ENCODE measurements around the gene CFDP1.

The CFDP1 gene

DNA sequence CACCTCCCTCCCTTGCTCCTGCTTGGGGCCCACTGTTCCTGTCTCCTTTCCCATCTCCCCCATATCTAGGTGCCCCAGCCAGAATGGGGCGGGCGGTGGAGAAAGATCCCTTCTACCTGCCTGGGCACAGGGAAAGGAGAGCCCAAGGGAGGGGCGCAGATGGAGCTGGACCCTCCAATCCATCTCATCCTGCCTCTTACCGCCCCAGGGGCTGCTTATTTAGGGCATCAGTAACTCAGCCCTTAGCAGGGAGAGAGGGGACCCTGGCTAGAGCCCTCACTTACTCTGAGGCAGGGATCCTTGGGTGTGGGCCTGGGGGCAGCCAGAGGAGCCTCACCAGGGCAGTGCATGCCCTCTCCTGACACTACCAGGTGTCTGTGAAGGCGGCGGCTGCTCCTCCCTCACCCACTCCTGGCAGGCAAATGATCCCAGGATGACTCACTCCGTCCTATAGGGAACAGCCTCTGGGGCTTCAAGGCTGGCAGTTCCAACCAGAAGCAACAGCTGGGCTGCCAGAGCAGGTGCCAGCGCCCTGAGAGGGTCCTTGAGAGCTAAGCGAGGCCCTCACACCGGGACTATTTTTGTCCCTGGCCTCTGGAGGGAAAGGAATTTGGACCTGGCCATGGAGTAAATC, 165.6 kb downstream of the CFDP1 start:
- no peak for DNase-seq (ENCODE audit: low read depth in 4 of 4, low spot score in 1 of 4)

GRCh38 chr16:75266738-75267630, 166.3 kb downstream of the CFDP1 start:
- no peak for DNase-seq (ENCODE audit: low read depth in 4 of 4, low spot score in 1 of 4)

- DNase-seq (ENCODE audit: low read depth in 4 of 4, low spot score in 1 of 4) = no peak
These were observed 167.2 kb downstream of the CFDP1 start for GRCh38 chr16:75265911-75266701.

- no peak for DNase-seq (ENCODE audit: low read depth in 4 of 4, low spot score in 1 of 4)
These were observed 168.0 kb downstream of the CFDP1 start for GRCh38 chr16:75264999-75265910.

DNA sequence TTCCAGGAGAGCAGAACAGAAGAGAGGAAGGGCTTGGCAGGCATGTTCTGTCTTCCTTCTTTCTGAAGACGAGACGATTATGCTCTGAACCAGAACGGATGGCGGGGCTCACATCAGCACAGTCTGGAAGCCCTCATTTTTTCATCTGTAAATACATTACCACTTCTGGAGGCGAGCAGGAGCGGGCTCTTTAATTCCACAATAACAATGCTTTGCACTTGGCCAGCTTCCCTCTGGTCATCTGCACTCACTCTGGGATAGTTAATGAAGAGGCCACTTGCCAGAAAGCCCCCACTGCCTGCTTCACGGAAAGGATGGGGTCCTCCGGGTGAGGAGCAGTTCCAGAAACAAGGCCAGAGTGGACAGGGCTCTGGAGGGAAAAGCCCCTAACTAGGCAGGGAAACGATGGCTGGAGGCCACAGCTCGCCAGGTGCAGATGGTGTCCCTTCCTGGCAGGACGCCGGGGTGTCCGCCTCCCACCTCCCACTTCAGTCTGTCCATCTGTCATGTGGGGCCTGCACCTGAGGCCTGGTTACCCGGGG, 168.8 kb downstream of the CFDP1 start:
- DNase-seq (ENCODE audit: low read depth in 4 of 4, low spot score in 1 of 4) = no peak

GRCh38 chr16:75263963-75264445, 169.3 kb downstream of the CFDP1 start:
- no peak for DNase-seq (ENCODE audit: low read depth in 4 of 4, low spot score in 1 of 4)

- no peak for DNase-seq (ENCODE audit: low read depth in 4 of 4, low spot score in 1 of 4)
These were observed 169.9 kb downstream of the CFDP1 start for GRCh38 chr16:75263291-75263962.

DNA sequence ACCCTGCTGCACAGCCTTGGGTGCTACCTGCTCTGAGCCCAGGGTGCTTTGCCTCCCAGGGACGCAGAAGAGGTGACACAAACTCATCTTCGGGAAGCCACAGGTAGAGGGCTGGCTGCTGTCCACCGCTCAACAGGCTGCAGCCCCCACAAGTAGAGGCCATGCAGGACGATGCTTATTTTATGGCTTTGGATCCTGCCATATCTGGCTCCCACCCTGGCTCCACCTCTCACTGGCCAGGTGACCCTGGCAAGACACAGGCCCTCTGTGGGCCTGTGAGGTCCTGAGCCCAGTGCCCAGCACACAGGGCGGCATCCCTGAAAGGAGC, 170.5 kb downstream of the CFDP1 start:
- DNase-seq (ENCODE audit: low read depth in 4 of 4, low spot score in 1 of 4) = no peak

DNA sequence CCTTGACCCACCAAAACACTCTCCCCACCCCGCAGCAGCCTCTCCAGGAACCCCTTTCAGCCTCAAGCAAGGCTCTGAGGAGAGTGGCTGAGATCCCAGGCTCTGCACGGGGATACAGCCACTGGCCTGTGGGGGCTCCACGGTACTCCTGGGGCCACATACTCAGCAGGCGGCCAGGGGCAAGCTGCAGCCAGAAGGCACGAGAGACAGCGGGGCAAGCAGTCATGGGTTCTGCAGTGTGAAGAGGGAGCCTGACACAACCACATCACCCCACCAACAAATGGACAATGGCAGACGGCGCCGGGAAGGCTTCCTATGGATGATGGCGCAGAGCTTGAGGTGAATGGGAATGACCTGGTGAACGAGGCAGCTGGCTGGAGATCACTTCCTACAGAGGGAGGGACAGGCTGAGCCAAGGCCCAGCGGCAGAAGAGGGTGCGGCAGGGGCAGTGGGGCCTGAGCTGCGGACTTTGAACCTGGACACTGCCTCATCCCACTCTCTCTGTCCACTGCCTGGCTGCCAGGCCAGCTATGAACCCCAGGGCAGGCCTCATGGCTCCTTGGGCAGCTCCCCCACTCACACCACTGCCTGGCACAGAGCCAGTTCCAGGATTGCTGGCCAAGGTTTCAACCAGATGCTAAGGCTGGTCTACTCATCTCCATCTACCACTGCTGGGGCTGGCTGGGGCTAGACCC, 171.1 kb downstream of the CFDP1 start:
- no peak for DNase-seq (ENCODE audit: low read depth in 4 of 4, low spot score in 1 of 4)

GRCh38 chr16:75261590-75262078, 171.7 kb downstream of the CFDP1 start:
- no peak for DNase-seq (ENCODE audit: low read depth in 4 of 4, low spot score in 1 of 4)

GRCh38 chr16:75260851-75261589, 172.3 kb downstream of the CFDP1 start:
- DNase-seq (ENCODE audit: low read depth in 4 of 4, low spot score in 1 of 4) = no peak

GRCh38 chr16:75258807-75259141, 174.5 kb downstream of the CFDP1 start:
- no peak for DNase-seq (ENCODE audit: low read depth in 4 of 4, low spot score in 1 of 4)

DNA sequence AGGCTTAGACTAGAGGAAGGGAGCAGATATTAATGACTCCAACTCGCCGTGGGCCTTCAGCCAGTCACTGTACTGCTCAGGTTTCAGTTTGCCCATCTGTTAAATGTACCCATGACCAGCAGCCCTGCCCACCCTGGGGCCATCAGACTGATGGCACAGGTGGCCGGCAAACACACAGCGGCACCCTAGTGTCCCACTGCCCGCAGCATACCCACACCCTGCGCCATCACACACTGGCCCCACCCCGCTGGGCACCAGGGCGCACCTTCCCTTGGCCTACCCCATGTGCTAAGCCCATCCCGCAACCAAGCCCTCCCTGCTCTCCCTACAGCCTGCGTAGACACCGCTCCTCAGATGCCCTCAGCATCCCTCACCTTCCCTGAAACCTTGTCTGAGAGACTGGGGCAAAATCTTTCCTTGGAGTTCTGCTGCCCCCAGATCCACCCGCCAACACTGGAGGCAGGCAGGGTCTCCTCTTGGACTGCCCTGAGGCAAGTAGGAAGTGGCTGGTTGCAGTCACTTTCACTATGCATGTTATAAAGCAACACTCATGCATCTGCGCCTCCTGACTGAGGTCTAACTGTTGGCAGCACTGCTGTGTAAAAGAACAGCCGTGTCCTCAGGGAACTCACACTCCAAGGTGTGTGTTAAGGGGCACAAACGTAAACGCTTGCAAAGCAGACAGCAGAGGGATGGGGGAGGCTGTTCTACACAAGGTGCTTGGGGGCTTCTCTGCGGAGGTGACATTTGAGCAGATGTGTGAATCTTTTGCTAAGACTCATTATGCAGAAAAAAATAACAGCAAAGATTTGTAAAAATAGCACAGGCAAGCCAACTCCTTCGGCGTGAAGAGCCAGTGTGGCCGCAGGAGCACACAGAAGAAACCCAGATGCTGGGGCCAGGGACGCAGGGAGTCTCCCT, 175.2 kb downstream of the CFDP1 start:
- DNase-seq (ENCODE audit: low read depth in 4 of 4, low spot score in 1 of 4) = no peak

DNA sequence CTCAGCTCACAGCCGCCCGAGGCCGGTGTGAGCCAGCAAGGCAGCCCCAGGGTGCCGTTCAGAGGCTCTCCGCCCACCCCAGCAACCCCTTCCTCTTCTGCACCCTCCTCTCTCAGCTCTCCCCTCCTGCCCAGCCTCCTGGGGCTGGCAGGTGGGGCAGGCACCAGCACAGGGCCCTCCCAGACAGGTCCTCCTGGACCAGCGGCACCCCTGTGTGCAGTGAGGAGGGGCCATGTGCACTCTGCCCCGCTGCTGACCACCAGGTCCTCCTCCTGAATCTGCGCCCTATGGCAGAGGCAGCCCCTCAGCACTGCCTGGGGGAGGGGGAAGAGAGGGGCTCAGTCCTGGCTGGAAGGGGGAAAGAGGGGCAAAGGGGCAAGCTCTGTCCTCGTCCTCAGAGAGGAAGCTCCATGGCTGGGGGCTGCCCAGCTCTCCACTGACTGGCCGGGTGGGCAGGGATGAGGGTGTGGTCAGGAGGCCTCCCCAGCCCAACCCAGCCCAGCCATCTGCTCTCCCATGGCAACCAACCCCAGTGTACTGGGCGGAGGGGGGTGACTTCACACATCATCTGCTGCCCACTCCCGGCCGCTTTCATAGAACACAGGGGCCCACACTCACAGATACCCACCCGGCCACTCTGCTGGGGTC, 176.5 kb downstream of the CFDP1 start:
- no peak for DNase-seq (ENCODE audit: low read depth in 4 of 4, low spot score in 1 of 4)

DNA sequence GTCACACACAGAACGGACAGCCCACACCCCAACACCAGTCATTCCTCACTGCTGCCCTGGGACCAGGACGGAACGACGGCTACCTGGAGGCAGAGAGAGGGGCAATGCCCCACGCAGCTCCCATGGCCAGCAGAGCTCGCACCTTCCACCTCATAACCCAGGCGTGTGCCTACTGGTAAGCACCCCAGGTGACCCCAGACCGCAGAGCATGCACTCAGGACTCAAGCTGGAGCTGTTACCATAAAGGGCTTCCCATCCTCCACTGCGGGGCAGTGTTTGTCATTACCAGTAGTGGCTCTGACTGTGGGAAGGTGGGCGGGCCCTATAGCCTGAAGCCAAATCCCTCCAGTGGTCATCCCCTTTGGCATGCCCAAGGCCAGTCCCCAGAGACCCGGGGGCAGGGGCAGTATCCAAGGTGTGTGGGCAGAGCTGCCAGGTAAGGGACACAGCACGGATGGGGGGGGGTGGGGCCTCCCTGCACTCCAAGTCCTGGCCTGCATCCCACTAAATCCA, 177.2 kb downstream of the CFDP1 start:
- DNase-seq (ENCODE audit: low read depth in 4 of 4, low spot score in 1 of 4) = no peak

DNA sequence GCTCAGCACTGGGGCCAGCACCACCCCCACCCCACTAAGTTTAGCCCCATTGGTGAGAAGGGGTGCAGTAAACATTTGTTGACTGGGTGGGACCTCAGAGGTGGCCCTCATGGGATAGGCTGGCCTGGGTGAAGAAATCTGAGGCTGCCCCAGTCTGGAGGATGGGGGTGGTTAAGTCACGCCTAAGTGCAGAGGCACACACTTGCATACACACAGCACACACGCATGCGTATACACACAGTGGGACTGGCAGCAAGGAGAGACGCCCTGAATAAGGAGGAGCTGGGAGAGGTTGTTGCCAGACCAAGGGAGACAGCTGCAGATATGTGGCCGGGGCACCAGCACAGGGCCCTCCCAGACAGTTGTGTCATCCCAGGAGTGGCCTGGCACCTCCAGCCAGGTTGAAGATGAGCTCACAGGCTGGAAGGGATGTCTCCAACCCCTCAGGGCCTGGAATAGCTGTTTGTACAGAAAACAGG, 178.9 kb downstream of the CFDP1 start:
- no peak for DNase-seq (ENCODE audit: low read depth in 4 of 4, low spot score in 1 of 4)

Measured in stimulated activated CD4-positive, alpha-beta T cell treated with anti-CD3 and anti-CD28 coated beads, Interleukin-1b, Interleukin-23, amount 100 ng/mL, for 24 hours (primary cell).